Adipocyte (in vitro differentiated cells): Measurements from ENCODE around the gene ADCY3.

Experiments used
- DNase-seq: peaks from one replicate; pipeline ENCODE4 v3.0.0-alpha.2; 2015; ENCODE audit warnings: low read depth
- H3K27me3 ChIP-seq: replicated peaks from 2 replicates; pipeline ENCODE4 v1.7.0; 2013; ENCODE audit warnings: mild to moderate bottlenecking, low read length, moderate library complexity; ENCODE audit not compliant: control insufficient read depth, insufficient read depth
- H3K36me3 ChIP-seq: 2 replicates; pipeline ENCODE4 v1.7.0; 2013; ENCODE audit warnings: low read length, mild to moderate bottlenecking, moderate library complexity; ENCODE audit not compliant: control insufficient read depth, insufficient read depth, severe bottlenecking
- H3K4me1 ChIP-seq: 2 replicates; pipeline ENCODE4 v1.7.0; 2013; ENCODE audit warnings: mild to moderate bottlenecking, low read length, moderate library complexity; ENCODE audit not compliant: control insufficient read depth, insufficient read depth
- H3K4me3 ChIP-seq: 2 replicates; pipeline ENCODE4 v1.7.0; 2013; ENCODE audit warnings: mild to moderate bottlenecking, low read length, moderate library complexity
- H3K9ac ChIP-seq: 2 replicates; pipeline ENCODE4 v1.7.0; 2013; ENCODE audit warnings: mild to moderate bottlenecking, low read length, moderate library complexity
- H3K9me3 ChIP-seq: 2 replicates; pipeline ENCODE4 v1.7.0; 2013; ENCODE audit warnings: mild to moderate bottlenecking, low read length, moderate library complexity; ENCODE audit not compliant: control insufficient read depth

The ADCY3 gene

GRCh38 chr2:24886691-24887304, 33.2 kb downstream of the ADCY3 start:
- no peak for DNase-seq
- H3K27me3 ChIP-seq = no peaks in the 10 kb centered on the region
- no peak overlapping the region for H3K9ac ChIP-seq
- peaks cover 14% of the 10 kb centered on the region for H3K36me3 ChIP-seq
- H3K4me3 ChIP-seq = no peak overlapping the region
- H3K4me1 ChIP-seq = peaks cover 10% of the 10 kb centered on the region
- peaks cover 2% of the 10 kb centered on the region for H3K9me3 ChIP-seq

- Histone ChIP-seq H3K36me3 (peaks cover 14% of the 10 kb centered on the region), H3K4me3 (no peak overlapping the region), H3K9ac (no peak overlapping the region), H3K4me1 (peaks cover 10% of the 10 kb centered on the region), H3K27me3 (no peaks in the 10 kb centered on the region), H3K9me3 (no peaks in the 10 kb centered on the region)
- no peak for DNase-seq
These were observed 33.9 kb downstream of the ADCY3 start for GRCh38 chr2:24886126-24886501.

GRCh38 chr2:24885221-24886125, 34.6 kb downstream of the ADCY3 start:
- Histone ChIP-seq H3K4me1 (peaks cover 10% of the 10 kb centered on the region), H3K27me3 (no peaks in the 10 kb centered on the region), H3K4me3 (no peak overlapping the region), H3K36me3 (peaks cover 14% of the 10 kb centered on the region), H3K9ac (no peak overlapping the region), H3K9me3 (no peaks in the 10 kb centered on the region)
- no peak for DNase-seq

- Histone ChIP-seq H3K9ac (peak overlapping the region; percentile 48), H3K4me3 (peak overlapping the region; percentile 9), H3K36me3 (peaks cover 9% of the 10 kb centered on the region), H3K27me3 (no peaks in the 10 kb centered on the region), H3K9me3 (no peaks in the 10 kb centered on the region), H3K4me1 (peaks cover 10% of the 10 kb centered on the region)
- peak; percentile 63 for DNase-seq
These were observed 36.1 kb downstream of the ADCY3 start for GRCh38 chr2:24883946-24884345.

GRCh38 chr2:24881623-24882022, 38.4 kb downstream of the ADCY3 start:
- no peak overlapping the region for H3K9ac ChIP-seq
- H3K9me3 ChIP-seq = no peaks in the 10 kb centered on the region
- no peaks in the 10 kb centered on the region for H3K27me3 ChIP-seq
- no peak overlapping the region for H3K4me3 ChIP-seq
- no peaks in the 10 kb centered on the region for H3K36me3 ChIP-seq
- peaks cover 10% of the 10 kb centered on the region for H3K4me1 ChIP-seq
- DNase-seq = no peak

- Histone ChIP-seq H3K9me3 (no peaks in the 10 kb centered on the region), H3K4me1 (peaks cover 10% of the 10 kb centered on the region), H3K4me3 (no peak overlapping the region), H3K9ac (no peak overlapping the region), H3K27me3 (no peaks in the 10 kb centered on the region), H3K36me3 (no peaks in the 10 kb centered on the region)
- DNase-seq = no peak
These were observed 38.9 kb downstream of the ADCY3 start for GRCh38 chr2:24881158-24881557.

GRCh38 chr2:24878341-24878740, 41.7 kb downstream of the ADCY3 start:
- Histone ChIP-seq H3K36me3 (no peaks in the 10 kb centered on the region), H3K9ac (no peak overlapping the region), H3K9me3 (no peaks in the 10 kb centered on the region), H3K27me3 (no peaks in the 10 kb centered on the region), H3K4me1 (peaks cover 24% of the 10 kb centered on the region), H3K4me3 (no peak overlapping the region)
- no peak for DNase-seq

- H3K36me3 ChIP-seq = no peaks in the 10 kb centered on the region
- DNase-seq = no peak
- H3K9ac ChIP-seq = no peak overlapping the region
- H3K9me3 ChIP-seq = no peaks in the 10 kb centered on the region
- H3K27me3 ChIP-seq = no peaks in the 10 kb centered on the region
- H3K4me1 ChIP-seq = peaks cover 29% of the 10 kb centered on the region
- no peak overlapping the region for H3K4me3 ChIP-seq
These were observed 42.4 kb downstream of the ADCY3 start for GRCh38 chr2:24877646-24878045.

GRCh38 chr2:24877067-24877466, 43.0 kb downstream of the ADCY3 start:
- no peaks in the 10 kb centered on the region for H3K9me3 ChIP-seq
- no peak overlapping the region for H3K9ac ChIP-seq
- H3K27me3 ChIP-seq = no peaks in the 10 kb centered on the region
- no peaks in the 10 kb centered on the region for H3K36me3 ChIP-seq
- no peak for DNase-seq
- H3K4me3 ChIP-seq = no peak overlapping the region
- peaks cover 35% of the 10 kb centered on the region for H3K4me1 ChIP-seq

GRCh38 chr2:24875901-24876300, 44.1 kb downstream of the ADCY3 start:
- no peak overlapping the region for H3K9ac ChIP-seq
- H3K9me3 ChIP-seq = no peaks in the 10 kb centered on the region
- peaks cover 6% of the 10 kb centered on the region for H3K36me3 ChIP-seq
- DNase-seq = no peak
- H3K4me3 ChIP-seq = no peak overlapping the region
- no peaks in the 10 kb centered on the region for H3K27me3 ChIP-seq
- peaks cover 42% of the 10 kb centered on the region for H3K4me1 ChIP-seq

- peaks cover 9% of the 10 kb centered on the region for H3K36me3 ChIP-seq
- no peaks in the 10 kb centered on the region for H3K27me3 ChIP-seq
- H3K9me3 ChIP-seq = no peaks in the 10 kb centered on the region
- peaks cover 42% of the 10 kb centered on the region for H3K4me1 ChIP-seq
- H3K9ac ChIP-seq = no peak overlapping the region
- no peak overlapping the region for H3K4me3 ChIP-seq
- DNase-seq = no peak
These were observed 44.8 kb downstream of the ADCY3 start for GRCh38 chr2:24875272-24875671.
